Brain pericyte (primary cell): ENCODE data around the gene DAAM2.

Source experiments
- DNase-seq: peaks from one replicate; pipeline ENCODE4 v3.0.0-alpha.2; 2012; ENCODE audit warnings: low read depth, low spot score

Gene DAAM2

DNA sequence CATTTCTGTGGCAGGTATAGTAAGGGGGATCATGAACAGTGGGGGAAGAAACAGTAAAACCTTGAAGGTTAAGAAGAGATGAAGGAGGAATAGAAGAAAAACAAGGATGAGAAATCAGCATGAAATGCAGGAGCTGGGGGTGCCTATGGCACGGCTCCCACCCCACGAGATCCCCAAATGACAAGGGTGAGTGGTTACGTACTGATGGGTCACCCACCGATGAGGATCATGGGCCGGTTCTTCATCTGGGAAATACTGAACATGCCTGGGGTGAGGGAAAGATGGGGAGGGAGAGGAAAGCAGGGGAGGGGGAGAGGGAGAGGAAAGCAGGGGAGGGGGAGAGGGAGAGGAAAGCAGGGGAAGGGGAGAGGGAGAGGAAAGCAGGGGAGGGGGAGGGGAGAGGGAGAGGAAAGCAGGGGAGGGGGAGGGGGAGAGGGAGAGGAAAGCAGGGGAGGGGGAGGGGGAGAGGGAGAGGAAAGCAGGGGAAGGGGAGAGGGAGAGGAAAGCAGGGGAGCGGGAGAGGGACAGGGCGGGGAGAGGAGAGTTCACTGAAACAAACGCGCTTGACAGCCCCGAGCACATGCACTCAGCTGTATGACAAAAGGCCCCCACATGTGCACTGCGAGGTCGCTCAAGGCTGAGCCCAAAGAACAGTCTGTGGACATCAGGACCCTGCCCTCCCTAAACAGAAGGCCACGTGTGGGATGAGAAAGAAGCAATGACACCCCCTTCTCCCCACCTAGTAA is 116.8 kb downstream of the DAAM2 start:
- no peak for DNase-seq

DNA sequence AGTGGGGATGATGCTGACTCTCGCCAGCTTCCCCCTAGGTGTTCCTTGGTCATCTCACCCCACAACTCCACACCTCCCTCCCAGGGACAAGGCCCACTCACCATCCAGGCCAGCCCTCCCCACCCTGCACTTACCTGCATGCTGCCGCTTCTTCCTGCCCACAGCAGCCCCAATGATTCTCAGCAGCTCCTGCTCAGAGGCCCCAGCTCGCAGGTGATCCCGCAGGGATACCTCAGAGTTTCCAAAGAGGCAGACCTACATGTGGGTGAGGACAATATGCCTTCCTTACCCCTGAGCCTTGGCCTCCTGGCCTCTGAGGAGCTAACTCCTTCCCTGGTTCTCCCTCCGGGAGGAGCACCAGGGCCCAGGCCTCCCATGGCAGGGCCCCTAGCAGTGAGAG is 117.5 kb downstream of the DAAM2 start:
- no peak for DNase-seq

DNA sequence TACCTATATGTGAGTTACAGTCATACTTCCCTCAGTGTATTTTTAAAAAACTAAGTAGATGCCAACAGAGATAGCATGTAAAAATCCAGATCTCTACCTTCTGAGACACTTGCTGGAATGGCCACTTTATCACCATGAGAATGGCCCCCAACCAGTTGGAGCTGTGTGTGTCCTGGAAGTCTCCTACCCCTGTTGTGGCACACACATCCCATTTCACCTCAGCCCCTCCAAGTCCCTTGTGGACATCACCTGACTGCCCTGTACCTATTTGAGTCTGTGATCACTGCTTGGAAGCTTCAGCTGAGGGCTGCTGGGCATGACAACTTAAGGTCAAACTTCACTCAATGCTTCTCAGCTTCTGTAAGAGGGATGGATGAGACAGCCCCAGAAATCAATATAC is 118.0 kb downstream of the DAAM2 start:
- no peak for DNase-seq

DNA sequence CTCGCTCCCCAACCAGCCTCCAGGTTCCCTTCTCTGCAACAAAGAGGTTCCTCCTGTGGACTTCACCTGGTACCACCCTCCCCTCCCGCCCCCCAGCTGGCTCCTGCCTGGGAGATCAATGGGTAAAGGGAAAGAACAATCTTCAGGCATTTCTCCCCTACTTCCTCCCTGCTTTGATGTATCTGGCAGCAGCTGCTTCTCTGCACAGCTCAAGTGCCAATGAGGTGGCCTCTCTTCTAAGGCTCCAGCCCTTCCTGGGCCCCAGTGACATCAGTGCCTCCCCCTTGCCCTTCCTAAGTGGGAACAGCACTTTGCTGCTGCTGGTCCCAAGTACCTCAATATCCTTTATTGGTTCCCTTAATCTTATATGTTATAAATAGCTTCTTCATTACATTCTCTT is 118.6 kb downstream of the DAAM2 start:
- DNase-seq = no peak

DNA sequence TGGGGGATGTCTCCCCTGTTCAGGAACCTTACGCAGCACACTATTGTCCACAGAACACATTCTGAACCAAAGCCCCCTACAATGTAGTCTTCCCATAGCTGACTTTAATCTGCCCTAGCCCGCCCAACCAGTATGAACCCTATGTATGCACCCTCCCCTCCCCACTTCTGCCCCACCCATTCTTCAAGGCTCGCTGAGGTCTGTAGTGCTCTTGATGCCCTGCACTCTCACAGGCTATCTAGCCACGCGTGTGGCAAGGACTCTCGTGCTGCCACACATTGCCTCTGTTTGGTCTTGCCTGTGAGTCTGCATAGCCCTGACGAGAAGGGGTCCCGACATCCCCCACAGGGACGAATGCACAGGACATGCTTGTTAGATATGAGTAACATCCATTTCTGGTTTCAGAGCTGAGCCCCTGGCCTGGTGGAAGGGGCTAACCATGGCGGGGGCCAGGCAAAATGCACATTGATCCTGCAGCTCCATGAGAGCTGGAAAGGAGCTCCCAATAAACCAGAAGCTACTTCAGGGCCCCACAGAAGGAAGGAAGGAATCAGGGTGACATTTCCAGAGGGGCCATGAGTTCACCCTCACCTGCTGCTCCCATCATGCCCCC is 119.4 kb downstream of the DAAM2 start:
- no peak for DNase-seq

DNA sequence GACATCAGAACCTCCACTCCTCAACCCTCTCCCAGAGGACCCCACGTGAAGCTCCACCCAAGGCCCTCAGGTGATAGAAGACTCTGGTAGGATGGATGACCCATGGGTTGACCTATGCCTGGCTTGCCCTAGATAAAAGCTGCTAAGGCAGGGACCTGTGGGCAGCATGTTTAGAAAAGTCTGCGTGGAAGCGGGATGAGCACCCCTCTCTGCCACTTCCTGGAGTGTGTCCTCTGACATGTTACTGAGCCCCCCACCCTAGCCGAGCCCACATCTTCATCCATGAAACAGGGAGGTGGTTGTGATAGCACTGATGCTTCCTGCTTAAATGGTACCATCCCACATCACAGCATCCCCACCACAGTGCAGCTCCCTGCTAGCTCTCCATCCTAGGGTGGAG is 120.3 kb downstream of the DAAM2 start:
- no peak for DNase-seq

DNA sequence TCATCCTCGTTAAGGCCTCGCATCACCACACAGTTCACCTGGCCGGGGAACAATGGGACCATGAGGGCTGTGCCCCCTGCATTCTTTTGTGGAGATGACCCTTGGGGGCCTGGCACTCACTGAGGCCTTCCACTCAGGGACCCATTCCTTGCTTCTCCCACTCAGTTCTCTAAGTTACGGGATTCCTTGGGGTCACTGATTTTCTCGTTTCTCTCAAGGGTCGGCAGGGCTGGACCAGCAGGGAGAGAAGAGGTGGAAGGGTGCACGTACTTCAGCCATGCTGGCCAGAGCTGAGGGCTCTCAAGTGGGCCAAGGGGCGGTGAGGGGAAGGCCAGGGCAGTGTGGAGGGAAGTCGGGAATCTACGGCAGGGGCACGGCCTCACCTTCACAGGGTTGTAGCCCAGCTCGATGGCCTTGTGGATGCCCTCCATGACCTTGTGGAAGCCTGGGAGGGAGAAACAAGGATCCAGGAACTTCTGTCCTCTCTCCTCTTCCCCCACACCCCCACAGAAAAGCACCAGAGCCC is 121.3 kb downstream of the DAAM2 start:
- no peak for DNase-seq

DNA sequence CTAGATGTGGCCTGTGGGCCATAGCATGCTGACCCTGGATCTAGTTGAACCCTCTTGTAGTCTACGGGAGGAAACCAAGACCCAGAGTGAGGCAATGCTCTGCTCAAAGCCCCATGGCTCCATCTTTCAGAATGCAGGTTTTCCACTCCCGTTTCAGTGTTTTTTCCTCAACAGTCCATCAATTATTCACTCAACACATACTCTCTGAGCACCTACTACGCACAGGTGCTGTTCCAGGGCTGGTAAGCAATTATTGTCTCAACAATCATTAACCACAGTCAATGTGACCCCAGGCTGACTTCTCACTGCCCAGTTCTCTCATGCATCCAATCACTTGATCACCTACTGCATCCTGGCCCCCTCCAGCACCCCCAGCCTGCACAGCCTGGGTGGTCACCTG is 122.1 kb downstream of the DAAM2 start:
- DNase-seq = no peak

DNA sequence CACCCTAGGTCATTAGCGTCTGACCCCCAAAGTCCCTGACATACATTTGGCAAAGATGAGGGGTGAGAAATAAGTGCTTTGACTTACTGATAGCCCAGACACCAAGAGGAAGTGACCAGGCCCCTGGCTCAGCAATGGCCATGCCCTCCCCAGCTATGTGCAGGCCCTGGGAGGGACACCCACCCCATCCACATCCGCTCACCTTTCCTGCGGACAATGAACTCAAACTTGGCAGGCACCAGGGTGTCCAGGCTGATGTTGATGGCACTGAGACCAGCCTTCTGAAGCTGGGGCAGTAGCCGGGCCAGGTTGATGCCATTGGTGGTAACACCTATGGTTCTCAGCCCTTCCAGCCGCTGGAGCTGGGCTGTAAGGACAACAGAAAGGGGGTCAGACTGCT is 123.7 kb downstream of the DAAM2 start:
- DNase-seq = no peak

DNA sequence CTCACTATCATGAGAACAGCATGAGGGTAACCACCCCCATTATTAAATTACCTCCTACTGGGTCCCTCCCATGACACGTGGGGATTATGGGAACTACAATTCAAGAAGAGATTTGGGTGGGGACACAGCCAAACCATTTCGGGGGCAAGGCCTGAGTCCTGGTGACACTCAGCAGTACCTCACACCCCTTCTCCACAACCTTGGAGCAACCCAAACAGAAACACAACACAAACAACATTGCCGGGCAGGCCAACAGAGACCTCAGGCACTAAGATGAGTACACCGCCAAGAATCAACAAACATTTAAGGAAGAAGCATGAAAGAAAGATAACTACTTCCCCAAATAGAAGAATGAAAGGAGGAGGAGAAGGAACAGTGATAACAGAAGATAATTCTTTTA is 125.2 kb downstream of the DAAM2 start:
- no peak for DNase-seq

DNA sequence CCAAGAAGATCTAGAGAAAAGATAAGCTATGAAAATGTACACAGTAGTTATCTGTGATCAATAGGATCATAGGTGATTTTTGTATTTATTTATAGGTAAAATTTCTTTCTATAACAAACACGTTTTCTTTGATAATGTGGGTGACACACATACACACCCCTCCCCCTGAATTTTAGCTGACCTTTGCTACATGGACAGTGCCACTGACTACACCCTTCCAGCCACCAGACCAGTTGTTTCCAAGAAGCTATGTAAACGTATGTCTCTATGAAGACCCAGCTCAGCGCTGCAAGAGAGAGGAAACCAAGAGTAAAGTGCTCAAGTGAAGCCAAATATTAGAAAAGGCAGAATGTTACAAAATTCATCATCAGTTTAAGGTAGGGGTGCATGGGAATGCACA is 125.8 kb downstream of the DAAM2 start:
- DNase-seq = no peak

DNA sequence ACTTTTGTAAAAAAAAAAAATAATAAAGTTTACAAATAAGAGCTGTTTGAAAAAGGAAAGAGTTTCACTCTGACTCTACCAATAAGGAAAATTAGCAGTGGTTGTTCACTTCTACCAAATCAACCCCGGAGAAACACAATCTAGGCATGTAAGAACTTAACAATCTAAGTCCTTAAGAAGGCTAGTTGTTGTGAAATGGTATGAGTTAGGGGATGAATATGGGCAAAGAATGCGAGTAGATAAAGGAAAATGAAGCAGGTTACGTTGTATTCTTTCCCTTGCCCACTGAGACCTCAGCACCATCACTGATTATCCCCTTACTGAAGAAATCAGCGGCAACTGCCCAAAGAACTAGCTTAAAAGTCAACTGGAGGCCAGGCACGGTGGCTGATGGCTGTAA is 126.7 kb downstream of the DAAM2 start:
- DNase-seq = no peak

DNA sequence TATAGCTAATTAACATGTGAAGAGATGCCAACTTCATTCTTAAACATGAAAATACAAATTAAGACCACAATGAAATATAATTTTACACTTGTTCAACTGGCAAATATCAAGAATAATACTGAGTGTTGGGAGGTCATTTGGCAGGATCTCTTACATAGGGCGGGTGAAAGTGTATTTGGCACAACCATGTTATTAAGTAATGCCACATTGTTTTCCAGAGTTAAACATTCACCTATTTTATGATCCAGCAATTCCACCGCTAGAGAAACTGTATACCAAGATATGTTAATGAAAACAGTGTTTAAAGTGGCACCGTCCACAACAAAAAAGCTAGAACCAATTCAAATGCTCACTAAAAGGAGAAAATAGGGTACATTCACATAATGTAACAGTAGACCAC is 128.0 kb downstream of the DAAM2 start:
- no peak for DNase-seq

DNA sequence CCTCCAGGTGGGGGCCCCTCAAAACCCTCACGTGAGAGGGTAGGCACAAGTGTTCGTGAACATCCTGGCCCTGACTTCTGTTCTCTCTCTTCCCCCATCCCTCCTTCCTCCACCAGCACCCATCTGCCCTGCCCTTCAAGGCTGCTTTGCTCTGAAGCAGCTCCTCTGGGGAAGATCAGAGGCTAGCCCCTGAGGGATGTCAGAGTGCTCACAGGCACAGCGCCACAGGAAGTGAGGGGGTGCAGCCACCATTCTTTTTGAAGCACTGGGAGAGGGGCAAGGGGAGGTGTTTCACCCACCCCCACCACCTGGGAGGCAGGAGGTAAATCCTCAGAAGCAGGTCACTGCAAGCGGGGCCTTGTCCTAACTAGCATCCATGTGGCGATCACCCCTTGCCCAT is 130.6 kb downstream of the DAAM2 start:
- DNase-seq = no peak

DNA sequence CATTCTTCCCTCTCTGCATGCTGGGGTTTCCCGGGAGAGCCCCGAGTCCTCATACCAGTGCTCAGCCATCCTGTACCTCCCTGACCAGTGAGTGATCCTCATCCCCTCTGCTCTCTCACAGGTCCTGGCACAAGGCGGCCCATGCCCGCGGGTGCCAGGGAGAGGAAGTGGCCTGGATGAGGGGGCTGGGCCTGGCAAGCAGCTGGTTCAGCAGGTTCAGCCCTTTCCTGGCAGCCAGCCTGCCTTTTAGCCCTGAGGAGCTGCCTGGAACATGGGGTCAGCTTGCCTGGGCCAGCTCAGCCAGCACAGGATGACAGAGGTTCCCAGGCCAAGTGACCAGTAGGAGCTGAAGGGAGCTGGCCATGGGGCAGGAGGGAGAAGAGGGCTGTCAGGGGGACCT is 131.2 kb downstream of the DAAM2 start:
- no peak for DNase-seq

DNA sequence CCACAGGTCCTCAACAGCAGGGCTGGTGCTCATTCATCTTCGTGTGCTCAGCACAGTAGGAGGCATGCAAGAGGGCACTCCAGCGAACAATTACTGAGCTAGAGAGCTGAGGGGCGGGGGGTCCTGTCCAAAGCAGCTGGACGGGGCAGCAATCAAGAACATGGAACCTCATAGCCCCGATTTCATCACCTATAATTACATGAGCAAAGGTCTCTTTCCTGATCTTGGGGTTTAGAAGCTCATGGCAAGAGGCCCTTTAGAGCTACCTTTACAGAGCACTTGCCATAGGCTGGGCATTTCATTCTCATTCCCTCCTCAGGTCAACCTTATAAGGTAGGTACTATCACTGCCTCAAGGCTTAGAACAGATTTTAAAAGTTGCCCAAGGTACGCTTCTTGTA is 131.7 kb downstream of the DAAM2 start:
- no peak for DNase-seq

DNA sequence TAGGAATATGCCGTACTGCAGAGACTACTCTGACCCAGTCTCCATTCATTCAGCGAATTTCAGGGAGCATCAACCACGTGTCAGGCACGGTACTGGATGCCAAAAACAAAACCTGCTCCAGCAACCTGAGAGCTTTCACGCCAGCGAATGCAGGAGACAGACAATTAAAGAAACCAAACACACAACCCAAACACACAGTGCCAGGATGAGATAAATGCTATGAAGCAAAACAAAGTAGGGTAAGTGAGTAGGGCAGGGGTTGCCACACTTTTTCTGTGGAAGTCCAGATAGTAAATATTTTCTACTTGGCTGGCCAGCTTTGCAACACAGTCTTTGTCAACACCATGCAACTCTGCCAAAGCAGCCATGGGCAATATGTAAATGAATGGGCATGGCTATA is 132.1 kb downstream of the DAAM2 start:
- DNase-seq = no peak

DNA sequence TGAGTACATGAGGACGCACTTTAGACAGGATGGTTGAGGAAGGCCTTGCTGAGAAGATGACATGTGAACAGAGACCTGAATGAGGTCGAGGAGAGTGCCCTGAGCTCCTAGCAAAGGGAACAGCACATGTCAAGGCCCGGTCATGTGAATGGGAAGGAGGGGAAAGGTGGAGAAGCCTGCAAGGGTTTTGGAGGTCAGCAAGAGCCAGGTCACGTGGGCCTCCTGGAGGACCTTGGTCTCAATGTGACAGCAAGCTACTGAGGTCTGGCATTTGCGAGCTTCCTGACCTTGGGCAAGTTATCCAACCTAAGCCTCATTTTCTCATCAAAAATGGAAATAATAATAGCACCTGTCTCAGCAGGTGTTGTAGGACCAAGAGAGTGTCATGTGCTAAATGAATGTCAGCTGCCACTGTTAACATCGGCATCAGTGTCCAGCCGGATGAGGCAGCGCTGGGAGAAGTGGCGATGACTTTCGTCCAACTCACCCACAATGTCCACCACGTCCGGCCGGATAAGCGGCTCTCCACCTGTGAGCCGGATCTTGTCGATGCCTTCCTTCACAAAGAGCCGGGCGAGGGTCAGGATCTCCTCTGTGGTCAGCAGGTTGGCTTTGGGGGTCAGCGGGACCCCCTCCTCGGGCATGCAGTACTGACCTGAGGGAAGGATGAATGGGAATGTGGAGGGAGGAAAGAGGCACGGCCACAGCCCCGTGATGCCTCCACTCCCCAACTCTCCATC is 133.2 kb downstream of the DAAM2 start:
- no peak for DNase-seq

DNA sequence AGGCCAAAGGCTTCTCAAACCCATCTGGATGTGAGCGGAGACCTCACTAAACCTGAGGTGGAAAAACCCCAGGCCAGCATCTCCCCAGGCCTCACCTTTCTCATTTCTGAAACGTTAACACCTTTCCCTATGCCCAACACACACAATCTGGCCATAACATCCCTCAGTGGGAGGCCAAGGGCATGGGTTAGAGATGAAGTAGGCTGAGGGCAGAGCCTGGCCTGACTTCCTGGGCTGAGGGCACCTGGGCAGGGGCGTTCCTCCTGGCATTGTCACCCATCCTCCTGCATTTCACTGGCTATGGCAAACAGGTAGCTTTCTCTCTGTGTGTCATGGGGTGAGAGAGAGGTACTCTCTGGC is 133.7 kb downstream of the DAAM2 start:
- DNase-seq = no peak

DNA sequence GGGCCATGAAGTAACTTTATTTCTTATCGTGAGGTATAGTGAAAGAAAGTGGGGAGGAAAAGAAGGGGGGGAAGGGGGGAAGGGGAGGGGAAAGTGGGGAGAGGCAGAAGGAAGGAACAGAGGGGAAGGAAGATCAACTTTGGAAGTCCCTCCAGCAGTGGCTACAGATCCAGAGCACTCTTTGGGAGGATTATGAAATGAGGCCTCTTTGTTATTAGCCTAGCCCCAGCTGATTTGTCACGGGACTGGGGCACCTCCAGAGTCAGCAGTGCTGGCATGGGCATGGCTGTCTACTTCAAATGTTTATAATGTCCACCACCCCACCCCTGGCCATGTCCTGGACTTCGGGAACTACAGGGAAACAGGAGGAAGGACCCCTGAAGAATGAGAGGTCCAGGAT is 134.5 kb downstream of the DAAM2 start:
- no peak for DNase-seq

DNA sequence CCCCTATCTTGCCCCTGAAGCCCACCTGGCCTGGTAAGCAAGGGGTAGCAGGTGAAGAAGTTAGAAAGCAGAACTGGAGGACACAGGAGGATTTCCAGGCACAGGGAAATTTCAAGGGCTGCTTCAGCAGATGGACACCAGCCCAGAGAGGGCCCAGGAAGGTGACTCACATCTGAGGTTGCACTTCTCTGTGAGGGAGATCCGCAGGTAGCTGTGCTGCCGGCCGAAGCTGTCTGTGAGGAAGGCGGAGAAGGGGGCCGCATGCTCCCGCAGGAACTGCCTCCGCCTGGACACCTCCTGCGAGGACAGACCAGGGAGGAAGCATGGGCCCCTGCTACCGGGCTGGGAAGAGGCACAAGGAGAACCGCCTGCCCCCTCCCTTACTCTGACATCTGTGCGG is 135.0 kb downstream of the DAAM2 start:
- DNase-seq = no peak

DNA sequence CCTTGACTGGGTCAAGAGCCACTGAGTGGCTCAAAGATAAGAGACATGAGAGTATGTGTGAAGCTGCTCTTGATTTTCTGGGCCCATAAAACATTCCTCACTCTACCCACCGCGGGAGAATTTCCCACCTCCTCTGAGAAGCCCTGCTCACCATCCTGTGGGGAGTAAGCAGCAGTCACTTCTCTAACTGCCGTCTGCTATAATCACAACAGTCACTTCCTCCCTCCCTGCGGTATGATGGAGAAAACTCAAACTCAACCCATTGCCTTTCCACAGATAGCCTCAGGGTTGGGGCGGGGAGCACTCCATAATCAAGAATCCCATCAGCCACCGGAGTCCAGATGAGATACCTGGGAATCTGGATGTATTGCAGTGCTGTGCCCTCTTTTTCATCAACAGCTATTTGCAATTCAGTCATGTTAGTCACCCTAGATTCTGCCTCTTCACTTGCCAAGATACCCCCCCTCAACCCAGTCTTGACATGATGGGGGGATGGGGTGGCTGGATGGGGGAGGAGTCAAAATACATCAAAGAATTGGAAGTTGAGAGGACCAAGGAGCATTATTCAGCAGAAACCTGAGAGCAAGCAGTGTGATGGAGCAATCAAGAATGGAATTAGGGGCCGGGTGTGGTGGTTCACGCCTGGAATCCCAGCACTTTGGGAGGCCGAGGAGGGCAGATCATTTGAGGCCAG is 137.0 kb downstream of the DAAM2 start:
- no peak for DNase-seq
